ENCODE measurements around the gene WDR82. TPM values are rescaled to one million over a fixed set of nuclear protein-coding genes. Genes with fewer than 3 reads are reported as not detected.
A peak's percentile ranks its signal among the peaks of the same experiment; 100 is the strongest.

WDR82 gene
- total and polyA plus RNA-seq, 2 of the 4 experiments (the other 2 are of a cell fraction) = 38.1 to 68.1 TPM

DNA sequence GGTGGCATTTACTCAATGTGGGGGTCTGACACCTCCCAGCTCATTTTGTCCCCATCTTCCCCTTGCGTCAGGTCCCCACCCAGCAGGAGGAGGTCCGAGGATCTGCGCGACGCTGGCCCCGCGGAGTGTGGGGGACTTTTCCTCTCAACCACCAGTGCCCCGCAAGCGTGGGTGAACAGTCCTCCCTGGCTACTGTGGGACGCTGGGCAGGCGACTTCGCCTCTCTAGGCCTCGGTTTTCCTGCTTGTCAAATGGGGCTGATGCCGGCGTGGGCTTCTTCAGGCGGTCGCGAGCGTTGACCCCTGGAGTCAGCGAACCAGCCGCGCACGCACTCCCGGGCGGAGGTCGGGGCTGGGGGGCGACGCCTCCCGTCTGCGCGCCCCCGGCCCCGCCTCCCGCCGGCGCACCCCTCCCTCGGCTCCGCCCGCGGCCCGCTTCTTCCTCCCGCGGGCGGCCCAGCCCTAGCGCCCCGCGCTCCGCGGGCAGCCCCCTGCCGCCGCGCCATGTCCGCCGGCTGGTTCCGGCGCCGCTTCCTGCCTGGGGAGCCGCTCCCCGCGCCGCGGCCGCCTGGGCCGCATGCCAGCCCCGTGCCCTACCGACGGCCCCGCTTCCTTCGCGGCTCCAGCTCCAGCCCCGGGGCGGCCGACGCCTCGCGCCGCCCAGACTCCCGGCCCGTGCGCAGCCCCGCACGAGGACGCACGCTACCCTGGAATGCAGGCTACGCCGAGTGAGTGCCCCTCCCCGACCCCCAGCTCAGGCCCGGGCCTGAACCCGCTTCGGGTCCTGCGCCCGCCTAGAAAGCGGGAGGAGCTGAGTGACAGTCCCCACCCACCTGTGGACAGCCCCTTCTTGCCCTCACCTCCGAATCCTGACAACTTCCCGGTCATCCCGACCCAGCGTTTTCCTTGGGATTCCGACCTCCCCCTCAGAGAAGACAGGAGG lies 32.9 kb downstream of the WDR82 start, which contains the start of gene PPM1M (continued):
- TF ChIP-seq MAZ (IDR thresholded peaks at IDR 0.05; ENCODE audit: borderline replicate concordance, low read depth, low read length) = 0 out of 2 replicates have a peak, but pooled peaks have one; percentile 27
- TF ChIP-seq CHD1 (IDR thresholded peaks at IDR 0.05; ENCODE audit: low read depth, low read length) = no peak
- no peak for TF ChIP-seq RAD21 (IDR thresholded peaks at IDR 0.05; ENCODE audit: low read length)

All from IMR-90 (cell line).